SK-N-SH (cell line): ENCODE data around the gene DPP4. TPM values are rescaled to one million over a fixed set of nuclear protein-coding genes. Genes with fewer than 3 reads are reported as not detected.

Experiments used
- CTCF ChIA-PET: fragments of 300-600, 350-600 bp; formaldehyde crosslinking; extraction: SDS; loops from one replicate; lab custom pipeline; 2021; lab: Yijun Ruan, JAX
- POLR2A ChIA-PET: fragments of 350-600 bp; sonication (Branson Sonifier 250); formaldehyde crosslinking; extraction: SDS; loops from one replicate; lab custom pipeline; 2020; ENCODE audit warnings: antibody characterized with exemption, inconsistent platforms; lab: Yijun Ruan, JAX
- DNase-seq: peaks from one replicate; pipeline ENCODE4 v3.0.0; 2012
- H2AFZ ChIP-seq: fragments of 200-600 bp; sonication (generic); 2 replicates; pipeline ENCODE4 v1.8.1; 2016; ENCODE audit warnings: antibody characterized with exemption, mild to moderate bottlenecking, low read depth
- H3F3A ChIP-seq: fragments of 200-600 bp; sonication (generic); replicated peaks from 2 replicates; pipeline ENCODE3; 2016; ENCODE audit warnings: antibody characterized with exemption, mild to moderate bottlenecking; ENCODE audit not compliant: insufficient read depth
- H3K27ac ChIP-seq, 2 experiments: fragments of 200-500 bp in 1 of 2; fragments of 200-600 bp in 1 of 2; sonication (Bioruptor generic) in 1 of 2; sonication (generic), shearing (Covaris generic) in 1 of 2; 2 replicates each; pipeline versions ENCODE4 v1.5.1 to v1.6.1; 2014 to 2016; ENCODE audit warnings: low read depth in 2 of 2, inconsistent platforms in 1 of 2, low read length in 1 of 2, mild to moderate bottlenecking in 1 of 2, mixed read lengths in 1 of 2
- H3K27me3 ChIP-seq: fragments of 200-600 bp; sonication (generic), shearing (Covaris generic); 2 replicates; pipeline ENCODE4 v1.6.1; 2016; ENCODE audit warnings: mixed run types; ENCODE audit not compliant: insufficient read depth
- H3K36me3 ChIP-seq, 2 experiments: fragments of 200-500 bp in 1 of 2; fragments of 200-600 bp in 1 of 2; sonication (Bioruptor generic) in 1 of 2; sonication (generic) in 1 of 2; replicated peaks in 1 of 2; 2 replicates each; pipeline versions ENCODE3 to v1.5.1; 2014 to 2016; ENCODE audit warnings: low read length in 1 of 2, mild to moderate bottlenecking in 1 of 2; ENCODE audit not compliant: insufficient read depth in 2 of 2, control insufficient read depth in 1 of 2
- H3K4me1 ChIP-seq, 2 experiments: fragments of 200-500 bp in 1 of 2; fragments of 200-600 bp in 1 of 2; sonication (Bioruptor generic) in 1 of 2; sonication (generic), shearing (Covaris generic) in 1 of 2; 2 replicates each; pipeline versions ENCODE4 v1.5.1 to v1.6.1; 2014 to 2016; ENCODE audit warnings: low read depth in 1 of 2, low read length in 1 of 2, mixed run types in 1 of 2; ENCODE audit not compliant: insufficient read depth in 2 of 2, control insufficient read depth in 1 of 2
- H3K4me2 ChIP-seq: fragments of 200-600 bp; sonication (generic), shearing (Covaris generic); 2 replicates; pipeline ENCODE4 v1.6.1; 2017; ENCODE audit warnings: mixed run types
- H3K4me3 ChIP-seq, 2 experiments: fragments of 200-500 bp in 1 of 2; fragments of 200-600 bp in 1 of 2; sonication (Bioruptor generic) in 1 of 2; sonication (generic), shearing (Covaris generic) in 1 of 2; 2 replicates each; pipeline versions ENCODE4 v1.5.1 to v1.8.1; 2014 to 2016; ENCODE audit warnings: low read depth in 2 of 2, inconsistent platforms in 1 of 2, low read length in 1 of 2, mild to moderate bottlenecking in 1 of 2, mixed read lengths in 1 of 2, moderate library complexity in 1 of 2
- H3K79me2 ChIP-seq: fragments of 200-600 bp; sonication (generic); 2 replicates; pipeline ENCODE4 v1.8.1; 2017; ENCODE audit warnings: mild to moderate bottlenecking; ENCODE audit not compliant: insufficient read depth
- H3K9ac ChIP-seq: fragments of 200-600 bp; sonication (generic); 2 replicates; pipeline ENCODE4 v1.6.1; 2017; ENCODE audit warnings: mixed run types
- H3K9me2 ChIP-seq: fragments of 200-600 bp; sonication (generic); 2 replicates; pipeline ENCODE4 v1.6.1; 2017; ENCODE audit warnings: mixed run types
- H3K9me3 ChIP-seq: fragments of 200-600 bp; sonication (generic); 2 replicates; pipeline ENCODE4 v1.6.1; 2017; ENCODE audit warnings: mixed run types, mild to moderate bottlenecking, moderate library complexity
- H4K20me1 ChIP-seq: fragments of 200-600 bp; sonication (generic); 2 replicates; pipeline ENCODE4 v1.6.1; 2017; ENCODE audit warnings: mild to moderate bottlenecking, mixed run types; ENCODE audit not compliant: insufficient read depth
- FOXJ3 ChIP-seq: sonication (generic); formaldehyde crosslinking; IDR thresholded peaks from 2 replicates; pipeline ENCODE4 v1.5.1; 2020; ENCODE audit warnings: mild to moderate bottlenecking, missing genetic modification reagents
- GABPA ChIP-seq: IDR thresholded peaks from 2 replicates; pipeline ENCODE4 v1.4.0; 2012; ENCODE audit warnings: low read depth, mild to moderate bottlenecking
- MEF2A ChIP-seq: IDR thresholded peaks from 2 replicates; pipeline ENCODE4 v1.4.0; 2012; ENCODE audit warnings: low read depth, borderline replicate concordance
- RCOR1 ChIP-seq: fragments of 150-350 bp; IDR thresholded peaks from 2 replicates; pipeline ENCODE4 v1.6.1; 2017; ENCODE audit warnings: antibody characterized with exemption, low read length
- RXRA ChIP-seq: IDR thresholded peaks from 2 replicates; pipeline ENCODE4 v1.4.0; 2012; ENCODE audit warnings: low read depth, mild to moderate bottlenecking, borderline replicate concordance
- SMC3 ChIP-seq: IDR thresholded peaks from 2 replicates; pipeline ENCODE4 v1.6.1; 2012; ENCODE audit warnings: low read depth, low read length, improper control_type of control experiment
- TAF1 ChIP-seq: IDR thresholded peaks from 2 replicates; pipeline ENCODE4 v1.6.1; 2012; ENCODE audit warnings: low read depth, mild to moderate bottlenecking, low read length, moderate library complexity, borderline replicate concordance
- TEAD4 ChIP-seq: IDR thresholded peaks from 2 replicates; pipeline ENCODE4 v1.4.0; 2012; ENCODE audit warnings: mild to moderate bottlenecking, borderline replicate concordance; ENCODE audit not compliant: insufficient read depth
- USF1 ChIP-seq: IDR thresholded peaks from 2 replicates; pipeline ENCODE4 v1.4.0; 2012; ENCODE audit warnings: low read depth, borderline replicate concordance
- YY1 ChIP-seq: IDR thresholded peaks from 2 replicates; pipeline ENCODE4 v1.4.0; 2012; ENCODE audit warnings: low read depth, mild to moderate bottlenecking
- WGBS: methylation state at CpG from one replicate; pipeline ENCODE4 v1.1.6; 2017; ENCODE audit warnings: low lambda C conversion rate; 5-methylcytosine and 5-hydroxymethylcytosine counted together
- polyA plus RNA-seq, 3 experiments: library from polyadenylated mRNA; depleted of rRNA; stranded (reverse); fragments of >200 nt; gene quantifications; 2 replicates each; pipeline ENCODE4 v1.2.3, GENCODE V29; 2012
- TF ChIP-seq, protein P1 (sequence below): IDR thresholded peaks from 2 replicates; pipeline ENCODE4 v1.6.1; 2012; ENCODE audit warnings: mild to moderate bottlenecking, low read depth, low read length, moderate library complexity
- TF ChIP-seq, protein P2 (sequence below): IDR thresholded peaks from 2 replicates; pipeline ENCODE4 v1.4.0; 2012; ENCODE audit warnings: low read depth

DPP4 gene
- polyA plus RNA-seq, 1 of the 3 experiments (the other 2 are of a cell fraction): 5.0 TPM

- TF ChIP-seq TAF1 (no peak), TEAD4 (no peak)
Measured at GRCh38 chr2:162062559-162062958, 11.5 kb downstream of the DPP4 start (continued).

DNA sequence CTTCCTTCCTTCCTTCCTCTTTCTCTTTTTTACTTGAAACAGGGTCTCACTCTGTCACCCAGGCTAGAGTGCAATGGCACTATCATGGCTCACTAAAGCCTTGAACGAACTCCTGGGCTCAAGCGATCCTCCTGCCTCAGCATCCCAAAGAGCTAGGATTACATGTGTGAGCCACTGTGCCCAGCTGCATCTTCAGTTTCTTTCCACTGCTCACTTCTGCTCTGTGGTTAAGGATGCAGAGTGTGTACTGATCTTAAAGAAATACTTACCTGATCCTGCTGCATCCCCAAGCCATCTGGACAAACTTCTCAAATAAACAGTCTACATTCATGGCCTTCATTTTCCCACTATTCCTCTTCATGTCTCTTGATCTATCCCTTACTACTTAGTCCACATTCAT is 13.0 kb downstream of the DPP4 start:
- Histone ChIP-seq H3K9me2 (no peaks in the 10 kb centered on the region), H3K4me3 (no peak overlapping the region), H3K27ac (no peak overlapping the region), H2AFZ (no peak overlapping the region), H3K9me3 (no peaks in the 10 kb centered on the region; the same call in 1 of the 2 replicates), H3K36me3 (no peaks in the 10 kb centered on the region), H3K4me2 (no peak overlapping the region), H3K9ac (no peak overlapping the region), H3K79me2 (no peaks in the 10 kb centered on the region), H3K4me1 (no peaks in the 10 kb centered on the region), H3F3A (no peaks in the 10 kb centered on the region), H3K27me3 (no peaks in the 10 kb centered on the region), H4K20me1 (no peaks in the 10 kb centered on the region)
- CTCF ChIA-PET: no interaction called here
- DNase-seq: no peak
- 73% methylated on average over 2 of the region's 2 CpGs for WGBS
- POLR2A ChIA-PET: no interaction called here
- TF ChIP-seq USF1 (no peak), MEF2A (no peak), RCOR1 (no peak), SMC3 (no peak)
- TF ChIP-seq, protein P1, sequence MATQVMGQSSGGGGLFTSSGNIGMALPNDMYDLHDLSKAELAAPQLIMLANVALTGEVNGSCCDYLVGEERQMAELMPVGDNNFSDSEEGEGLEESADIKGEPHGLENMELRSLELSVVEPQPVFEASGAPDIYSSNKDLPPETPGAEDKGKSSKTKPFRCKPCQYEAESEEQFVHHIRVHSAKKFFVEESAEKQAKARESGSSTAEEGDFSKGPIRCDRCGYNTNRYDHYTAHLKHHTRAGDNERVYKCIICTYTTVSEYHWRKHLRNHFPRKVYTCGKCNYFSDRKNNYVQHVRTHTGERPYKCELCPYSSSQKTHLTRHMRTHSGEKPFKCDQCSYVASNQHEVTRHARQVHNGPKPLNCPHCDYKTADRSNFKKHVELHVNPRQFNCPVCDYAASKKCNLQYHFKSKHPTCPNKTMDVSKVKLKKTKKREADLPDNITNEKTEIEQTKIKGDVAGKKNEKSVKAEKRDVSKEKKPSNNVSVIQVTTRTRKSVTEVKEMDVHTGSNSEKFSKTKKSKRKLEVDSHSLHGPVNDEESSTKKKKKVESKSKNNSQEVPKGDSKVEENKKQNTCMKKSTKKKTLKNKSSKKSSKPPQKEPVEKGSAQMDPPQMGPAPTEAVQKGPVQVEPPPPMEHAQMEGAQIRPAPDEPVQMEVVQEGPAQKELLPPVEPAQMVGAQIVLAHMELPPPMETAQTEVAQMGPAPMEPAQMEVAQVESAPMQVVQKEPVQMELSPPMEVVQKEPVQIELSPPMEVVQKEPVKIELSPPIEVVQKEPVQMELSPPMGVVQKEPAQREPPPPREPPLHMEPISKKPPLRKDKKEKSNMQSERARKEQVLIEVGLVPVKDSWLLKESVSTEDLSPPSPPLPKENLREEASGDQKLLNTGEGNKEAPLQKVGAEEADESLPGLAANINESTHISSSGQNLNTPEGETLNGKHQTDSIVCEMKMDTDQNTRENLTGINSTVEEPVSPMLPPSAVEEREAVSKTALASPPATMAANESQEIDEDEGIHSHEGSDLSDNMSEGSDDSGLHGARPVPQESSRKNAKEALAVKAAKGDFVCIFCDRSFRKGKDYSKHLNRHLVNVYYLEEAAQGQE: no peak
- TF ChIP-seq, protein P2, sequence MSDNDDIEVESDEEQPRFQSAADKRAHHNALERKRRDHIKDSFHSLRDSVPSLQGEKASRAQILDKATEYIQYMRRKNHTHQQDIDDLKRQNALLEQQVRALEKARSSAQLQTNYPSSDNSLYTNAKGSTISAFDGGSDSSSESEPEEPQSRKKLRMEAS: no peak

DNA sequence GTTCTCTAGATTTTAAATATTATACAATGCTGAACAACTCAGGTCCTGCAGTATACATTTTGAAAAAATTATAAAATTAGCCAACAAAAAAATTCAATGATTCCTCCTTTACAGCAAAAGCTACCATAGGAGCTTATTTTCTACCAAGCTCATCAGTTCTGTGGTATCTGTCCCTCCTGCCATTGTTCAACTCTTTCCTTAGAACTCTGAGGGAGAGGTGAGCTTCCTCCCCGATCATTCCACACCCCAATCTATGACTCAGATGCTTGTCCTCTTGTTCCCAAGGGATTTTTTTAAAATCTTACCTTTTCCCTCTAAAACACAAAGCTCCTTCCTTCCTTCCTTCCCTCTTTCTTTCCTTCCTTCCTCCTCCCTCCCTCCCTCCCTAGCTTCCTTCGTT is 13.5 kb downstream of the DPP4 start:
- ChIA-PET POLR2A (no interaction called here), CTCF (no interaction called here)
- no peak overlapping the region for H3K27ac ChIP-seq
- H3K4me1 ChIP-seq: no peaks in the 10 kb centered on the region
- no peaks in the 10 kb centered on the region for H3K36me3 ChIP-seq
- no peaks in the 10 kb centered on the region; the same call in 1 of the 2 replicates for H3K9me3 ChIP-seq
- WGBS: 40% methylated on average over 2 of the region's 2 CpGs
- H3K9me2 ChIP-seq: no peaks in the 10 kb centered on the region
- H3K27me3 ChIP-seq: no peaks in the 10 kb centered on the region
- no peak overlapping the region for H3K9ac ChIP-seq
- H3F3A ChIP-seq: no peaks in the 10 kb centered on the region
- H3K4me3 ChIP-seq: no peak overlapping the region
- H3K79me2 ChIP-seq: no peaks in the 10 kb centered on the region
- no peak overlapping the region for H3K4me2 ChIP-seq
- TF ChIP-seq USF1 (no peak), GABPA (no peak), RXRA (no peak), YY1 (no peak), SMC3 (no peak), FOXJ3 (CRISPR knock-in tag) (no peak)
- H2AFZ ChIP-seq: no peak overlapping the region
- no peaks in the 10 kb centered on the region for H4K20me1 ChIP-seq
- no peak for DNase-seq
